Esophagus squamous epithelium (tissue), 4 donors: Measurements from ENCODE around the gene DNAL1.

ENCODE experiments used
- POLR2A ChIP-seq, 4 donors: fragments of 450-650 bp; IDR thresholded peaks; one replicate each; pipeline ENCODE4 v1.6.1; 2017; ENCODE audit warnings: antibody characterized with exemption in 4 of 4, mild to moderate bottlenecking in 4 of 4, moderate library complexity in 3 of 4
- TF ChIP-seq, protein P1 (sequence below), 6 experiments: fragments of 450-650 bp in 4 of 6; fragments of 200-600 bp in 2 of 6; sonication (generic) in 2 of 6; IDR thresholded peaks; one replicate each; pipeline ENCODE4 v1.5.1; 2016 to 2019; ENCODE audit warnings: antibody characterized with exemption in 6 of 6, mild to moderate bottlenecking in 4 of 6, moderate library complexity in 4 of 6

DNA sequence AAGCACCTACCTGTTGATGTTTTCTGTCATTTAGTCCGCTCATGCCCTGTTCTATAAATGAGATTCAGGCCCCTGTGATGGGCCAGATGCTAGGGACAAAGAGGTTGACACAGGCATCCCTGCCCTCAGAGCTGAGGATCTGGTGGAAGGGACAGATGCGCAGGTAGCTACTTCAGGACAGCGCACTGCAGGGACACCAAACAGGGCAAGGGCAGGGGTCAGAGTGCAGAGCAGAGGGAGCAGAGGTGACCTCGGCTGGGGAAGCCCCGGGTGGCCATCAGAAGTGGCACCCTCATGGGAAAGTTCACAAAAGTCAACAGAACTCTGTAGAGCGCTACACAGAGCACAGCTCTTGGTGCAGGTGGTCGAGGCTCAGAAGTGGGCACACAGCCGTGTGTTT, 75.0 kb downstream of the DNAL1 start:
- TF ChIP-seq, protein P1, sequence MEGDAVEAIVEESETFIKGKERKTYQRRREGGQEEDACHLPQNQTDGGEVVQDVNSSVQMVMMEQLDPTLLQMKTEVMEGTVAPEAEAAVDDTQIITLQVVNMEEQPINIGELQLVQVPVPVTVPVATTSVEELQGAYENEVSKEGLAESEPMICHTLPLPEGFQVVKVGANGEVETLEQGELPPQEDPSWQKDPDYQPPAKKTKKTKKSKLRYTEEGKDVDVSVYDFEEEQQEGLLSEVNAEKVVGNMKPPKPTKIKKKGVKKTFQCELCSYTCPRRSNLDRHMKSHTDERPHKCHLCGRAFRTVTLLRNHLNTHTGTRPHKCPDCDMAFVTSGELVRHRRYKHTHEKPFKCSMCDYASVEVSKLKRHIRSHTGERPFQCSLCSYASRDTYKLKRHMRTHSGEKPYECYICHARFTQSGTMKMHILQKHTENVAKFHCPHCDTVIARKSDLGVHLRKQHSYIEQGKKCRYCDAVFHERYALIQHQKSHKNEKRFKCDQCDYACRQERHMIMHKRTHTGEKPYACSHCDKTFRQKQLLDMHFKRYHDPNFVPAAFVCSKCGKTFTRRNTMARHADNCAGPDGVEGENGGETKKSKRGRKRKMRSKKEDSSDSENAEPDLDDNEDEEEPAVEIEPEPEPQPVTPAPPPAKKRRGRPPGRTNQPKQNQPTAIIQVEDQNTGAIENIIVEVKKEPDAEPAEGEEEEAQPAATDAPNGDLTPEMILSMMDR (IDR thresholded peaks at IDR 0.05) = no peak
- no peak for TF ChIP-seq POLR2A (IDR thresholded peaks at IDR 0.05)
